ENCODE measurements around the gene BSCL2. TPM values are rescaled to one million over a fixed set of nuclear protein-coding genes. Genes with fewer than 3 reads are reported as not detected.

Gene BSCL2
- total and polyA plus RNA-seq, 2 of the 13 experiments (the other 11 are each of a cell fraction or from before 2014, with no cell fraction given) = 19.5 to 21.1 TPM

GRCh38 chr11:62665075-62665598 is 42.1 kb downstream of the BSCL2 start, which contains the start of the genes C11orf98 and CSKMT (continued):
- TF ChIP-seq, protein P1, sequence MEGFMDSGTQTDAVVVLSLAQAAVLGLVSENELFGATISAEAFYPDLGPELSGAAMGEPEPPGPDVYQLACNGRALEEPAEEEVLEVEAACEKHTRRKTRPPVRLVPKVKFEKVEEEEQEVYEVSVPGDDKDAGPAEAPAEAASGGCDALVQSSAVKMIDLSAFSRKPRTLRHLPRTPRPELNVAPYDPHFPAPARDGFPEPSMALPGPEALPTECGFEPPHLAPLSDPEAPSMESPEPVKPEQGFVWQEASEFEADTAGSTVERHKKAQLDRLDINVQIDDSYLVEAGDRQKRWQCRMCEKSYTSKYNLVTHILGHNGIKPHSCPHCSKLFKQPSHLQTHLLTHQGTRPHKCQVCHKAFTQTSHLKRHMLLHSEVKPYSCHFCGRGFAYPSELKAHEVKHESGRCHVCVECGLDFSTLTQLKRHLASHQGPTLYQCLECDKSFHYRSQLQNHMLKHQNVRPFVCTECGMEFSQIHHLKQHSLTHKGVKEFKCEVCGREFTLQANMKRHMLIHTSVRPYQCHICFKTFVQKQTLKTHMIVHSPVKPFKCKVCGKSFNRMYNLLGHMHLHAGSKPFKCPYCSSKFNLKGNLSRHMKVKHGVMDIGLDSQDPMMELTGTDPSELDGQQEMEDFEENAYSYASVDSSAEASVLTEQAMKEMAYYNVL (CRISPR knock-in tag; IDR thresholded peaks at IDR 0.05; ENCODE audit: borderline replicate concordance) = peak; percentile 67; the same call in 1 of the 2 replicates
- TF ChIP-seq ZSCAN25 (CRISPR knock-in tag; IDR thresholded peaks at IDR 0.05) (no peak), HNF4A (CRISPR knock-in tag; IDR thresholded peaks at IDR 0.05) (0 out of 2 replicates have a peak, but pooled peaks have one; percentile 28), FOSL1 (CRISPR knock-in tag; IDR thresholded peaks at IDR 0.05; ENCODE audit: borderline replicate concordance) (no peak), ZNF687 (CRISPR knock-in tag; IDR thresholded peaks at IDR 0.05) (peak; percentile 68; the same call in 1 of the 2 replicates), ISX (CRISPR knock-in tag; conservative IDR thresholded peaks at IDR 0.05) (no peak; the same call in 1 of the 2 replicates), PATZ1 (CRISPR knock-in tag; IDR thresholded peaks at IDR 0.05) (peak; percentile 67), TAF15 (IDR thresholded peaks at IDR 0.05; ENCODE audit: low read depth, low read length, poor library complexity, severe bottlenecking) (peak; percentile 99), HOXA5 (CRISPR knock-in tag; IDR thresholded peaks at IDR 0.05) (peak; percentile 83), ISL2 (CRISPR knock-in tag; IDR thresholded peaks at IDR 0.05) (no peak; the same call in 1 of the 2 replicates), KDM5A (IDR thresholded peaks at IDR 0.05; ENCODE audit: borderline replicate concordance, low read length) (peak; percentile 4; the same call in 1 of the 2 replicates)
- TF ChIP-seq, protein P2, sequence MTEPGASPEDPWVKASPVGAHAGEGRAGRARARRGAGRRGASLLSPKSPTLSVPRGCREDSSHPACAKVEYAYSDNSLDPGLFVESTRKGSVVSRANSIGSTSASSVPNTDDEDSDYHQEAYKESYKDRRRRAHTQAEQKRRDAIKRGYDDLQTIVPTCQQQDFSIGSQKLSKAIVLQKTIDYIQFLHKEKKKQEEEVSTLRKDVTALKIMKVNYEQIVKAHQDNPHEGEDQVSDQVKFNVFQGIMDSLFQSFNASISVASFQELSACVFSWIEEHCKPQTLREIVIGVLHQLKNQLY (CRISPR knock-in tag; IDR thresholded peaks at IDR 0.05) = peak; percentile 37; the same call in 1 of the 2 replicates
- TF ChIP-seq, protein P3, sequence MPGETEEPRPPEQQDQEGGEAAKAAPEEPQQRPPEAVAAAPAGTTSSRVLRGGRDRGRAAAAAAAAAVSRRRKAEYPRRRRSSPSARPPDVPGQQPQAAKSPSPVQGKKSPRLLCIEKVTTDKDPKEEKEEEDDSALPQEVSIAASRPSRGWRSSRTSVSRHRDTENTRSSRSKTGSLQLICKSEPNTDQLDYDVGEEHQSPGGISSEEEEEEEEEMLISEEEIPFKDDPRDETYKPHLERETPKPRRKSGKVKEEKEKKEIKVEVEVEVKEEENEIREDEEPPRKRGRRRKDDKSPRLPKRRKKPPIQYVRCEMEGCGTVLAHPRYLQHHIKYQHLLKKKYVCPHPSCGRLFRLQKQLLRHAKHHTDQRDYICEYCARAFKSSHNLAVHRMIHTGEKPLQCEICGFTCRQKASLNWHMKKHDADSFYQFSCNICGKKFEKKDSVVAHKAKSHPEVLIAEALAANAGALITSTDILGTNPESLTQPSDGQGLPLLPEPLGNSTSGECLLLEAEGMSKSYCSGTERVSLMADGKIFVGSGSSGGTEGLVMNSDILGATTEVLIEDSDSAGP (CRISPR knock-in tag; IDR thresholded peaks at IDR 0.05; ENCODE audit: borderline replicate concordance) = peak; percentile 79
- TF ChIP-seq, protein P4, sequence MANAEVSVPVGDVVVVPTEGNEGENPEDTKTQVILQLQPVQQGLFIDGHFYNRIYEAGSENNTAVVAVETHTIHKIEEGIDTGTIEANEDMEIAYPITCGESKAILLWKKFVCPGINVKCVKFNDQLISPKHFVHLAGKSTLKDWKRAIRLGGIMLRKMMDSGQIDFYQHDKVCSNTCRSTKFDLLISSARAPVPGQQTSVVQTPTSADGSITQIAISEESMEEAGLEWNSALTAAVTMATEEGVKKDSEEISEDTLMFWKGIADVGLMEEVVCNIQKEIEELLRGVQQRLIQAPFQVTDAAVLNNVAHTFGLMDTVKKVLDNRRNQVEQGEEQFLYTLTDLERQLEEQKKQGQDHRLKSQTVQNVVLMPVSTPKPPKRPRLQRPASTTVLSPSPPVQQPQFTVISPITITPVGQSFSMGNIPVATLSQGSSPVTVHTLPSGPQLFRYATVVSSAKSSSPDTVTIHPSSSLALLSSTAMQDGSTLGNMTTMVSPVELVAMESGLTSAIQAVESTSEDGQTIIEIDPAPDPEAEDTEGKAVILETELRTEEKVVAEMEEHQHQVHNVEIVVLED (CRISPR knock-in tag; IDR thresholded peaks at IDR 0.05; ENCODE audit: borderline replicate concordance) = peak; percentile 45; the same call in 1 of the 2 replicates

Data from HepG2 (cell line).